OCI-LY3 (cell line): Measurements from ENCODE around the gene ATP6V0A4.

Source experiments
- CTCF ChIP-seq: fragments of 200-600, 300-600 bp; sonication (generic); IDR thresholded peaks from 2 replicates; pipeline ENCODE4 v1.5.1; 2014; ENCODE audit warnings: antibody characterized with exemption, low read length, low read depth
- EZH2phosphoT487 ChIP-seq: fragments of 200-600 bp; shearing (Covaris generic); IDR thresholded peaks from 2 replicates; pipeline ENCODE4 v1.6.1; 2018; ENCODE audit warnings: antibody characterized with exemption, mixed run types, low read depth

GRCh38 chr7:138773817-138774216 lies 24.2 kb downstream of the ATP6V0A4 start:
- TF ChIP-seq CTCF (no peak), EZH2phosphoT487 (no peak)
